Gastrocnemius medialis (tissue), 4 donors: ENCODE measurements around the gene ETFDH. TPM values are rescaled to one million over a fixed set of nuclear protein-coding genes. Genes with fewer than 3 reads are reported as not detected.
"Not testable (repeated sequence)": the region's sequence is repeated elsewhere in the genome, so short reads cannot be mapped to it uniquely, and the experiment has no call there.

Source experiments
- ATAC-seq, 2 donors: fragments of 150-250 bp; one replicate each; pipeline ENCODE4 v1.9.1; 2016
- DNase-seq, 2 donors: peaks; one replicate each; pipeline ENCODE4 v3.0.0-alpha.2; 2019
- H3K27ac ChIP-seq, 4 donors: fragments of 200-600 bp; sonication (generic); 1 replicate in 1 of 4; 2 replicates in 3 of 4; pipeline ENCODE4 v1.5.1; 2016 to 2018; ENCODE audit warnings: mild to moderate bottlenecking in 2 of 4, moderate library complexity in 1 of 4
- H3K27me3 ChIP-seq, 3 donors: fragments of 200-600 bp; sonication (generic) in 2 of 3; 1 replicate in 1 of 3; 2 replicates in 2 of 3; pipeline versions ENCODE4 v1.5.1 to v1.6.0; 2016 to 2019; ENCODE audit warnings: mild to moderate bottlenecking in 1 of 3, moderate library complexity in 1 of 3
- H3K36me3 ChIP-seq, 2 donors: fragments of 200-600 bp; sonication (generic) in 1 of 2; one replicate each; pipeline ENCODE4 v1.5.1; 2017 to 2018
- H3K4me1 ChIP-seq, 2 donors: fragments of 200-600 bp; sonication (generic) in 1 of 2; one replicate each; pipeline ENCODE4 v1.5.1; 2016 to 2017; ENCODE audit warnings: mild to moderate bottlenecking in 2 of 2
- H3K4me3 ChIP-seq, 4 donors: fragments of 200-600 bp; sonication (generic) in 3 of 4; 1 replicate in 1 of 4; 2 replicates in 3 of 4; pipeline ENCODE4 v1.5.1; 2016 to 2019; ENCODE audit warnings: mild to moderate bottlenecking in 2 of 4
- H3K9me3 ChIP-seq, 3 donors: fragments of 200-600 bp; sonication (generic) in 2 of 3; 1 replicate in 1 of 3; 2 replicates in 2 of 3; pipeline ENCODE4 v1.5.1; 2016 to 2019
- POLR2A ChIP-seq, 2 donors: fragments of 450-650 bp; IDR thresholded peaks; one replicate each; pipeline ENCODE4 v1.6.1; 2017; ENCODE audit warnings: antibody characterized with exemption in 2 of 2, mild to moderate bottlenecking in 2 of 2, moderate library complexity in 2 of 2
- in situ Hi-C, 4 donors: fragments of 200-750 bp; cut with MboI; loops; one replicate each; pipeline versions ENCODE4 v1.15.0 to v1.8.0; 2017; ENCODE audit warnings: low sequenced_read_pairs in 4 of 4
- intact Hi-C: fragments of 100-400 bp; cut with DNase I; formaldehyde crosslinking; loops from one replicate; pipeline ENCODE4 v1.15.1; 2023; ENCODE audit warnings: low total_unique reads
- total RNA-seq, 4 donors: library from RNA; depleted of rRNA; stranded (reverse); fragments of >200 nt; gene quantifications; one replicate each; pipeline versions ENCODE4 v1.1.0 to v1.2.3, GENCODE V29; 2016
- TF ChIP-seq, protein P1 (sequence below), 5 experiments: fragments of 450-650 bp in 3 of 5; fragments of 200-600 bp in 2 of 5; sonication (generic) in 2 of 5; IDR thresholded peaks in 4 of 5; conservative IDR thresholded peaks in 1 of 5; 1 replicate in 4 of 5; 2 replicates in 1 of 5; pipeline ENCODE4 v1.5.1; 2016 to 2019; ENCODE audit warnings: antibody characterized with exemption in 5 of 5, mild to moderate bottlenecking in 3 of 5, moderate library complexity in 3 of 5

ETFDH gene
- total RNA-seq, 4 donors from 2014 or later: 53.1 to 83.1 (median 62.0) TPM

- ATAC-seq (no peak), DNase-seq (no peak)
- Histone ChIP-seq H3K36me3 (no peaks in the 10 kb centered on the region), H3K27me3 (no peaks in the 10 kb centered on the region), H3K4me3 (no peak overlapping the region), H3K4me1 (no peaks in the 10 kb centered on the region), H3K9me3 (no peaks in the 10 kb centered on the region), H3K27ac (no peak overlapping the region)
- intact Hi-C loops (no loop called here), in situ Hi-C loops (no loop called here)
- TF ChIP-seq POLR2A (IDR thresholded peaks at IDR 0.05): no peak
- TF ChIP-seq, protein P1, sequence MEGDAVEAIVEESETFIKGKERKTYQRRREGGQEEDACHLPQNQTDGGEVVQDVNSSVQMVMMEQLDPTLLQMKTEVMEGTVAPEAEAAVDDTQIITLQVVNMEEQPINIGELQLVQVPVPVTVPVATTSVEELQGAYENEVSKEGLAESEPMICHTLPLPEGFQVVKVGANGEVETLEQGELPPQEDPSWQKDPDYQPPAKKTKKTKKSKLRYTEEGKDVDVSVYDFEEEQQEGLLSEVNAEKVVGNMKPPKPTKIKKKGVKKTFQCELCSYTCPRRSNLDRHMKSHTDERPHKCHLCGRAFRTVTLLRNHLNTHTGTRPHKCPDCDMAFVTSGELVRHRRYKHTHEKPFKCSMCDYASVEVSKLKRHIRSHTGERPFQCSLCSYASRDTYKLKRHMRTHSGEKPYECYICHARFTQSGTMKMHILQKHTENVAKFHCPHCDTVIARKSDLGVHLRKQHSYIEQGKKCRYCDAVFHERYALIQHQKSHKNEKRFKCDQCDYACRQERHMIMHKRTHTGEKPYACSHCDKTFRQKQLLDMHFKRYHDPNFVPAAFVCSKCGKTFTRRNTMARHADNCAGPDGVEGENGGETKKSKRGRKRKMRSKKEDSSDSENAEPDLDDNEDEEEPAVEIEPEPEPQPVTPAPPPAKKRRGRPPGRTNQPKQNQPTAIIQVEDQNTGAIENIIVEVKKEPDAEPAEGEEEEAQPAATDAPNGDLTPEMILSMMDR (IDR thresholded peaks at IDR 0.05 in 4 of 5, conservative IDR thresholded peaks at IDR 0.05 in 1 of 5): no peak
Observed at GRCh38 chr4:158750379-158750778, 78.3 kb downstream of the ETFDH start.

GRCh38 chr4:158754385-158755180, 82.5 kb downstream of the ETFDH start:
- Histone ChIP-seq H3K4me1 (no peaks in the 10 kb centered on the region), H3K9me3 (no peaks in the 10 kb centered on the region), H3K27ac (no peak overlapping the region), H3K27me3 (no peaks in the 10 kb centered on the region), H3K4me3 (no peak overlapping the region), H3K36me3 (no peaks in the 10 kb centered on the region)
- intact Hi-C loops: no loop called here
- TF ChIP-seq, protein P1 (IDR thresholded peaks at IDR 0.05 in 4 of 5, conservative IDR thresholded peaks at IDR 0.05 in 1 of 5): no peak
- no peak for TF ChIP-seq POLR2A (IDR thresholded peaks at IDR 0.05)
- in situ Hi-C loops: no loop called here
- no peak for ATAC-seq
- no peak for DNase-seq

- intact Hi-C loops: not testable (repeated sequence)
Observed at GRCh38 chr4:158755819-158756218, 83.7 kb downstream of the ETFDH start.

GRCh38 chr4:158756588-158756987, 84.5 kb downstream of the ETFDH start:
- no peak overlapping the region for H3K27ac ChIP-seq
- H3K4me1 ChIP-seq: no peaks in the 10 kb centered on the region
- in situ Hi-C loops (no loop called here), intact Hi-C loops (no loop called here)
- no peaks in the 10 kb centered on the region for H3K9me3 ChIP-seq
- ATAC-seq: no peak
- H3K36me3 ChIP-seq: no peaks in the 10 kb centered on the region
- H3K4me3 ChIP-seq: no peak overlapping the region
- TF ChIP-seq, protein P1 (IDR thresholded peaks at IDR 0.05 in 4 of 5, conservative IDR thresholded peaks at IDR 0.05 in 1 of 5): no peak
- no peak for TF ChIP-seq POLR2A (IDR thresholded peaks at IDR 0.05)
- DNase-seq: no peak
- no peaks in the 10 kb centered on the region for H3K27me3 ChIP-seq

More at GRCh38 chr4:158755819-158756218, 83.7 kb downstream of the ETFDH start:
- H3K4me1 ChIP-seq, H3K36me3 ChIP-seq, ATAC-seq, H3K9me3 ChIP-seq, H3K27me3 ChIP-seq, DNase-seq, in situ Hi-C loops, H3K4me3 ChIP-seq, H3K27ac ChIP-seq: not testable (repeated sequence)

DNA sequence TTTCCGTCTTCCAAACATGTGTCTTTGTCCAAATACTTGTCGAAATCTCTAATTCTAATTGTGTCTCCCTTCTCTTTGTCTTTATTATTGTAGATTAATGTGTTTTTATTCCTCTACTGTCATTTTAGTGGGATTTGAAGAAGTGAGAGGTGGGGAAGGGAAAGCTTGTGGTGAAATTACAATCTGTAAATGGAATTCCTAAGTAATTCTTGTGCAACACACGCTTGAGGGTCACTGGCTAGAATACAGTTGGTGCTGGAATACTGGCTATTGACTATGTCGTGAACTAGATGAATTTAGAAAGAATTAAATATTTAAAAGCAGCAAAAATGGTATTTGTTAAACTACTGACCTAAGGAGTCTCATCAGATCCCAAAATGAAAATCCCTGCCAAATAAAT, 86.0 kb downstream of the ETFDH start:
- TF ChIP-seq, protein P1 (IDR thresholded peaks at IDR 0.05 in 4 of 5, conservative IDR thresholded peaks at IDR 0.05 in 1 of 5): no peak
- no peak for TF ChIP-seq POLR2A (IDR thresholded peaks at IDR 0.05)
- Histone ChIP-seq H3K36me3 (no peaks in the 10 kb centered on the region), H3K27ac (no peak overlapping the region), H3K4me1 (no peaks in the 10 kb centered on the region), H3K4me3 (no peak overlapping the region), H3K9me3 (no peaks in the 10 kb centered on the region), H3K27me3 (no peaks in the 10 kb centered on the region)
- in situ Hi-C loops: no loop called here
- intact Hi-C loops: no loop called here
- DNase-seq (no peak), ATAC-seq (no peak)
